ENCODE measurements around the gene S1PR2. TPM values are rescaled to one million over a fixed set of nuclear protein-coding genes. Genes with fewer than 3 reads are reported as not detected.

The S1PR2 gene
- total and polyA plus RNA-seq, 9 of the 15 experiments (the other 6 are each of a cell fraction or from before 2014, with no cell fraction given), result 1.5 to 3.9 (median 2.0) TPM

DNA sequence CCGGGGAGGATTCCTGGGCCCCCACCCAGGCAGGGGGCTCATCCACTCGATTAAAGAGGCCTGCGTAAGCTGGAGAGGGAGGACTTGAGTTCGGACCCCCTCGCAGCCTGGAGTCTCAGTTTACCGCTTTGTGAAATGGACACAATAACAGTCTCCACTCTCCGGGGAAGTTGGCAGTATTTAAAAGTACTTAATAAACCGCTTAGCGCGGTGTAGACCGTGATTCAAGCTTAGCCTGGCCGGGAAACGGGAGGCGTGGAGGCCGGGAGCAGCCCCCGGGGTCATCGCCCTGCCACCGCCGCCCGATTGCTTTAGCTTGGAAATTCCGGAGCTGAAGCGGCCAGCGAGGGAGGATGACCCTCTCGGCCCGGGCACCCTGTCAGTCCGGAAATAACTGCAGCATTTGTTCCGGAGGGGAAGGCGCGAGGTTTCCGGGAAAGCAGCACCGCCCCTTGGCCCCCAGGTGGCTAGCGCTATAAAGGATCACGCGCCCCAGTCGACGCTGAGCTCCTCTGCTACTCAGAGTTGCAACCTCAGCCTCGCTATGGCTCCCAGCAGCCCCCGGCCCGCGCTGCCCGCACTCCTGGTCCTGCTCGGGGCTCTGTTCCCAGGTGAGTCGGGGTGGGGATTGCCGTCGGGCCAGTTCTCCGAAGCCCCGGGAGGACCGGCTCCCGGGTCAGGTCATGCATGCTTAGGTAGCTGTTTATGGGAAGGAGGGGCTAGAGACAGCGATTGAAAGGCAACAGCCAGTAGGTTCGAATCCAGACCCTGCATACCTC lies 39.7 kb upstream of the S1PR2 start, which contains the start of gene ICAM1 (continued):
- TF ChIP-seq ESRRA (IDR thresholded peaks at IDR 0.05; ENCODE audit: borderline replicate concordance, low read depth) (peak; percentile 35; the same call in 1 of the 2 replicates), POLR2B (IDR thresholded peaks at IDR 0.05; ENCODE audit: low read depth, partially characterized antibody) (peak; percentile 80), ZNF717 (CRISPR knock-in tag; IDR thresholded peaks at IDR 0.05) (no peak), ZNF263 (CRISPR knock-in tag; IDR thresholded peaks at IDR 0.05; ENCODE audit: borderline replicate concordance) (peak; percentile 51; the same call in 1 of the 2 replicates), KDM5B (IDR thresholded peaks at IDR 0.05; ENCODE audit: insufficient replicate concordance, low read depth, low read length) (peak; percentile 88), SAFB2 (IDR thresholded peaks at IDR 0.05; ENCODE audit: borderline replicate concordance, low read depth, low read length, severe bottlenecking) (no peak), NFRKB (IDR thresholded peaks at IDR 0.05; ENCODE audit: low read depth) (0 out of 2 replicates have a peak, but pooled peaks have one; percentile 14), COPS2 (conservative IDR thresholded peaks at IDR 0.05) (no peak), ARID2 (IDR thresholded peaks at IDR 0.05) (no peak), HDGF (IDR thresholded peaks at IDR 0.05) (no peak), ZNF586 (CRISPR knock-in tag; conservative IDR thresholded peaks at IDR 0.05) (no peak), SRSF3 (IDR thresholded peaks at IDR 0.05; ENCODE audit: insufficient read depth, low read length) (no peak), SOX6 (IDR thresholded peaks at IDR 0.05) (0 out of 2 replicates have a peak, but pooled peaks have one; percentile 59), CCNT2 (IDR thresholded peaks at IDR 0.05; ENCODE audit: borderline replicate concordance, extremely low read depth, insufficient read length, low read depth, low read length) (peak; percentile 38), CXXC5 (CRISPR knock-in tag; IDR thresholded peaks at IDR 0.05) (peak; percentile 82), NCOA6 (IDR thresholded peaks at IDR 0.05) (no peak)
- TF ChIP-seq, protein P1, sequence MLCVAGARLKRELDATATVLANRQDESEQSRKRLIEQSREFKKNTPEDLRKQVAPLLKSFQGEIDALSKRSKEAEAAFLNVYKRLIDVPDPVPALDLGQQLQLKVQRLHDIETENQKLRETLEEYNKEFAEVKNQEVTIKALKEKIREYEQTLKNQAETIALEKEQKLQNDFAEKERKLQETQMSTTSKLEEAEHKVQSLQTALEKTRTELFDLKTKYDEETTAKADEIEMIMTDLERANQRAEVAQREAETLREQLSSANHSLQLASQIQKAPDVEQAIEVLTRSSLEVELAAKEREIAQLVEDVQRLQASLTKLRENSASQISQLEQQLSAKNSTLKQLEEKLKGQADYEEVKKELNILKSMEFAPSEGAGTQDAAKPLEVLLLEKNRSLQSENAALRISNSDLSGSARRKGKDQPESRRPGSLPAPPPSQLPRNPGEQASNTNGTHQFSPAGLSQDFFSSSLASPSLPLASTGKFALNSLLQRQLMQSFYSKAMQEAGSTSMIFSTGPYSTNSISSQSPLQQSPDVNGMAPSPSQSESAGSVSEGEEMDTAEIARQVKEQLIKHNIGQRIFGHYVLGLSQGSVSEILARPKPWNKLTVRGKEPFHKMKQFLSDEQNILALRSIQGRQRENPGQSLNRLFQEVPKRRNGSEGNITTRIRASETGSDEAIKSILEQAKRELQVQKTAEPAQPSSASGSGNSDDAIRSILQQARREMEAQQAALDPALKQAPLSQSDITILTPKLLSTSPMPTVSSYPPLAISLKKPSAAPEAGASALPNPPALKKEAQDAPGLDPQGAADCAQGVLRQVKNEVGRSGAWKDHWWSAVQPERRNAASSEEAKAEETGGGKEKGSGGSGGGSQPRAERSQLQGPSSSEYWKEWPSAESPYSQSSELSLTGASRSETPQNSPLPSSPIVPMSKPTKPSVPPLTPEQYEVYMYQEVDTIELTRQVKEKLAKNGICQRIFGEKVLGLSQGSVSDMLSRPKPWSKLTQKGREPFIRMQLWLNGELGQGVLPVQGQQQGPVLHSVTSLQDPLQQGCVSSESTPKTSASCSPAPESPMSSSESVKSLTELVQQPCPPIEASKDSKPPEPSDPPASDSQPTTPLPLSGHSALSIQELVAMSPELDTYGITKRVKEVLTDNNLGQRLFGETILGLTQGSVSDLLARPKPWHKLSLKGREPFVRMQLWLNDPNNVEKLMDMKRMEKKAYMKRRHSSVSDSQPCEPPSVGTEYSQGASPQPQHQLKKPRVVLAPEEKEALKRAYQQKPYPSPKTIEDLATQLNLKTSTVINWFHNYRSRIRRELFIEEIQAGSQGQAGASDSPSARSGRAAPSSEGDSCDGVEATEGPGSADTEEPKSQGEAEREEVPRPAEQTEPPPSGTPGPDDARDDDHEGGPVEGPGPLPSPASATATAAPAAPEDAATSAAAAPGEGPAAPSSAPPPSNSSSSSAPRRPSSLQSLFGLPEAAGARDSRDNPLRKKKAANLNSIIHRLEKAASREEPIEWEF (CRISPR knock-in tag; IDR thresholded peaks at IDR 0.05), result no peak
- TF ChIP-seq, protein P2, sequence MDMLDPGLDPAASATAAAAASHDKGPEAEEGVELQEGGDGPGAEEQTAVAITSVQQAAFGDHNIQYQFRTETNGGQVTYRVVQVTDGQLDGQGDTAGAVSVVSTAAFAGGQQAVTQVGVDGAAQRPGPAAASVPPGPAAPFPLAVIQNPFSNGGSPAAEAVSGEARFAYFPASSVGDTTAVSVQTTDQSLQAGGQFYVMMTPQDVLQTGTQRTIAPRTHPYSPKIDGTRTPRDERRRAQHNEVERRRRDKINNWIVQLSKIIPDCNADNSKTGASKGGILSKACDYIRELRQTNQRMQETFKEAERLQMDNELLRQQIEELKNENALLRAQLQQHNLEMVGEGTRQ (CRISPR knock-in tag; IDR thresholded peaks at IDR 0.05), result peak; percentile 68
- TF ChIP-seq, protein P3, sequence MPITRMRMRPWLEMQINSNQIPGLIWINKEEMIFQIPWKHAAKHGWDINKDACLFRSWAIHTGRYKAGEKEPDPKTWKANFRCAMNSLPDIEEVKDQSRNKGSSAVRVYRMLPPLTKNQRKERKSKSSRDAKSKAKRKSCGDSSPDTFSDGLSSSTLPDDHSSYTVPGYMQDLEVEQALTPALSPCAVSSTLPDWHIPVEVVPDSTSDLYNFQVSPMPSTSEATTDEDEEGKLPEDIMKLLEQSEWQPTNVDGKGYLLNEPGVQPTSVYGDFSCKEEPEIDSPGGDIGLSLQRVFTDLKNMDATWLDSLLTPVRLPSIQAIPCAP (CRISPR knock-in tag; IDR thresholded peaks at IDR 0.05; ENCODE audit: borderline replicate concordance), result no peak

All from K562 (cell line).